NCI-H2171 (cell line): ENCODE data around the gene MGRN1.
A peak's percentile ranks its signal among the peaks of the same experiment; 100 is the strongest.

Source experiments
- DNase-seq: peaks from one replicate; lab custom pipeline; 2025; lab: John Stamatoyannopoulos, UW

Gene MGRN1

DNA sequence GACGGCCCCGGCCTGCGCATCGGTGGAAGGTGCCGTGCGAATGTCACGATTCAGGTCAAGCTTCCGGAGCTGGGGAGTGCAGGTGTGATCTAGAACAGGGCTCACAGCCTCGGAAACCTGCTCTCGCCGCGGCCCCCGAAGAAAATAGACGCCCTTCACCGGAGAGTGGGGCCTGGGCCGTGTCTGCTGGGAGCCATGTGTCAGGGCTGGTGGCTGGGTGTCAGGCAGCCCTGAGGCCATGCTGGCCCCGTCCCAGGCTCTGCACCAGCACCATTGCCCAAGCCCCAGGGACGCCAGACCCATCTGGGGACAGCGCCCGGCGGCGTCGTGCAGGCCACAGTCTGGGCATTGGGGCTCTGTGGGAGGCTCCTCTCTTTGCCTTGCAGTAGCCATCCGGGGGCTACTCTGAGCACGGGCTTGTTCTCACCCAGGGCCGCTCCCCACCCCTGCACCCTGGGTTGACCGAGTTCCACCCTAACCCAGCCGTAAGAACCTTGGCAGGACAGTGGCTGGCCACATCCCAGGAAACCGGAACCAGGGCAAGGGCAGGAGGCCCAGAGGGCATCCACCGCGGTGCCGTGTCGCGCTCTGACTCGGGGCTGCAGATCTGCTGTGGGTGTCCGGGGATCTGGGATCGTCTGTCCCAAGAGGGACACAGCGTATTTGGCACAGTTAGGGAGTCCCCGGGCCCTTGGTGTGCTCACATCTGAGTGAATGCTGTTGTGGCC is 63.5 kb downstream of the MGRN1 start:
- DNase-seq, result no peak

GRCh38 chr16:4688674-4689045 is 64.0 kb downstream of the MGRN1 start:
- DNase-seq, result no peak

DNA sequence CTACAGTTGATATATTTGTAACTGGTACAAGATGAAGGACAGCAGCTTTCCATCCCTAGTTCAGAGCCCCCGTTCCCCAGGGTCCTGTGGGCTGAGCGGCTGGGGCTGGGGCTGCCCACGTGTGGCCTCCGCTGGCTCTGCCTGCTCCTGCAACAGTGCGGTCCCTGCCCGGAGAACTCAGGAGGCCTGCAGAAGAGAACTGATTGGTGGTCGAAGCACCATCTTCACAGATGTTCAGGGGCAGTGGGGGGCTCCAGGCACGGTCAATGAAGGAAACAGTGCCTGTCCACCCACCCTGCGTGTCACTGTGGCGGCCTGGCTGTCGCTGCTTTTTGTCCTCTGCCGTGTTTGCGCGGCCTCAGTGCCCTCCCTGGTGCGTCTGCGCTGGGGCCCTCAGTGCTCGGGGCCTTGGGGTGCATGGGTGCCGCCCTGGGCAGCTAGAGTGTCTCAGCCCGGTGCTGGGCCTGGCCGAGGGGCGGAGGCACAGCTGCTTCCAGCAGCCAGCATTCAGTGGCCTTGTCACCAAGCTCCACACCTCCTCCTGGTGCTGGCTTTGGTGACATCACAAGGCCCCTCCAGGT is 64.6 kb downstream of the MGRN1 start:
- DNase-seq, result no peak

DNA sequence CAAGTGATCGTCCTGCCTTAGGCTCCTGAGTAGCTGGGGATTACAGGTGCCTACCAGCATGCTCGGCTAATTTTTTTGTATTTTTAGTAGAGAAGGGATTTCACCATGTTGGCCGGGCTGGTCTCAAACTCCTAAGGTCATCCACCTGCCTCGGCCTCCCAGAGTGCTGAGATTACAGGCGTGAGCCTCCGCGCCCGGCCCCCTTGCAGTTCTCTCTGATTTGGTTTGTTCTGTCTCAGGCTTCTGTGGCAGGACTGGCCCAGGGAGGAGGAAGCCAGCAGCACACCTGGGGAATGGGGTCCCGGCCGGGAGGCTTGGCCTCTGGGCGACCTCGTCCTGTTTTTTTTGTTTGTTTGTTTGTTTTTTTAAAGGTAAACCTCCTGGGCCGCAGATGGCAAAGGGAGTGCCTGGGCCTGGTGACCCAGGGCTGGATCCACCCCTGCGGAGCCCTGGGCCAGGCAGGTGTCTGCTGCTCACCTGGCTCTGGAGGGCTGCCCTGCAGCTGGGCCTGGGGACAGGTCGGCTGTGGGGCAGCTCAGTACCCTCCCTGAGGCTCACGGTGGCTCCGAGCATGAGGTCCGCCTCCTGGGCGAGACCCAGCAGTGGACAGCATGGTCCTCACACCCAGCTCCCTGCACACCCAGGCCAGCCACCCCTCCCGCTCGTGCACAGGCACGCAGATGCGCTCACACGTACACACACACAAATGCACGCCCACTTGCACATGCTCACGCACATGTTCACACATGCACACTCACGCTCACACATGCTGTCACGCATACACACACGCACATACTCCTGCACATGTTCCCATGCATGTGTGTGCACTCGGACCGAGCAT is 65.5 kb downstream of the MGRN1 start:
- no peak for DNase-seq

GRCh38 chr16:4690946-4691665 is 66.5 kb downstream of the MGRN1 start:
- DNase-seq, result no peak

- no peak for DNase-seq
These were observed 67.2 kb downstream of the MGRN1 start for GRCh38 chr16:4691666-4692412.

- no peak for DNase-seq
These were observed 68.1 kb downstream of the MGRN1 start for GRCh38 chr16:4692460-4693295.

DNA sequence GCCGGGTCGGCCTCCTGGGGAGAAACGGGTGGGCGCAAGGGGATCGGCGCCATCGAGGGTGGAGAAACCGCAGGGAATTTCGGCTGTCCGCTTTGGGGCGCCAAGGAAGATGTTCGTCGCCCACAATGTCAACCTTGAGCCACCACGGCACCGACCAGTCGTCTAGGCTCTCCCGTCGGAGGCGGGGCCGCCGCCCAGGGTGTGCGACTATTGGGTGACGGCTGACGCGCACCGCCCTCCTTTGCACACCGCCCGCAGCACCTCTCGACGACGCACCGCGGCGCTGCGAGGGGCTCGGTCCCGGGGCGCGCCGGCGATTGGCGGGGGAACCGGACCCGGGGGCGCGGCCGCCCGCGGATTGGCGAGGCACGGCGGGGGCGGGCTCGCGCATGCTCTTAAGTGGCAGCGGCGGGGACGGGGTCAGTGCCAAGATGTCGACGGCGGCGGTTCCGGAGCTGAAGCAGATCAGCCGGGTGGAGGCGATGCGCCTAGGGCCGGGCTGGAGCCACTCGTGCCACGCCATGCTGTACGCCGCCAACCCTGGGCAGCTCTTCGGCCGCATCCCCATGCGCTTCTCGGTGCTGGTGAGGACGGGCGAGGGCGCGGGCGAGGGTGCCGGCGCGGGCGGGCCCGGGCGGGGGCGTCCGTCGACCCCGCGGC is 68.8 kb downstream of the MGRN1 start, which contains the start of gene NUDT16L1:
TSS of gene NUDT16L1 (plus strand) at position 267 of the 660 bp plus-strand sequence. CDS start at position 432, 165 bp downstream.
- DNase-seq, result peak; percentile 93

- no peak for DNase-seq
These were observed 69.5 kb downstream of the MGRN1 start for GRCh38 chr16:4693956-4694641.

GRCh38 chr16:4694642-4695451 is 70.2 kb downstream of the MGRN1 start:
- DNase-seq, result no peak

GRCh38 chr16:4695473-4696171 is 71.0 kb downstream of the MGRN1 start:
- no peak for DNase-seq

- no peak for DNase-seq
These were observed 71.7 kb downstream of the MGRN1 start for GRCh38 chr16:4696172-4696904.

DNA sequence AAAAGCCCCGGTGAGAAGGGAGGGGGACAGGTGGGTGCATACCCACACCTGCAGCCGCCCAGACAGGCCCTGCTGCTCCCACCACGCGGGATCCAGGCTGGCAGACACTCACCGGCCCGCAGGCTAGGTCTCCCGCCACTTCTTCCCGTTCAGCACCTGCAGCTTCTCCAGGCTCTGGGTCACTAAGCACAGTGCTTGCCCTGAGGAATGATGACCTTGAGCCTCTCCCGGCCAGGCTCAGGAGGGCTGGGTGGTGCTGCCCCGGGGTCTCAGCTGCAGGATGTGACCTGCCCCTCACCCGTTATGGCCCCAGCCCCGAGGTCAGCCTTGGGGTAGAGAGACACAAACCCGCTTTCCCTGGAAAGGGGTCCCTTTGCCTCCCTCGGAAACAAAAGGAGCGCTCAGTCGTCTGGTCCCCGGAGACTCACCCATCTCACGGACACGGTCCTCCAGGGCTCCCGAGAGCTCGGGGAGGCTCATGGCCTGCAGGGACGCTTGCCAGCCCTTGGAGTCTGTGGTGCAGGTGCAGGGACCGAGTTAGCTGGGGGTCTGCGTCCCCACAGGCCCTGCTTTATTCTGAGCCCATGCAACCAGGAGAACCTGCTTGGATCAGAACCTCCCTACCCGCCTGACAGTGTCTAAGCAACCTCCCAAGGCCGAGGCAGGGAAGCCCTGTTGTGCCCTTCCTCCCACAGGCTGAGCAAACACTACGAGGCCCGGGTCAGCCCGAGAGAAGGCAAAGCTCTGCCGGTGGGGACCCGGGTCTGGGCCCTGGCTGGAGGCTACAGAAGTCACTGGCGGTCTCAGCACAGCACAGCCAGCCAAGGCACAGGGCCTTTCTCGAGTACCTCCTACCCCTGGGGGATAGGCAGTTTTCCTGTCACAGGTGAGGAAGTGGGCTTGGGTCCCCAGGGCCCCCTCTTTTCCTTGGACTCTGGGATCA is 72.5 kb downstream of the MGRN1 start:
- no peak for DNase-seq

DNA sequence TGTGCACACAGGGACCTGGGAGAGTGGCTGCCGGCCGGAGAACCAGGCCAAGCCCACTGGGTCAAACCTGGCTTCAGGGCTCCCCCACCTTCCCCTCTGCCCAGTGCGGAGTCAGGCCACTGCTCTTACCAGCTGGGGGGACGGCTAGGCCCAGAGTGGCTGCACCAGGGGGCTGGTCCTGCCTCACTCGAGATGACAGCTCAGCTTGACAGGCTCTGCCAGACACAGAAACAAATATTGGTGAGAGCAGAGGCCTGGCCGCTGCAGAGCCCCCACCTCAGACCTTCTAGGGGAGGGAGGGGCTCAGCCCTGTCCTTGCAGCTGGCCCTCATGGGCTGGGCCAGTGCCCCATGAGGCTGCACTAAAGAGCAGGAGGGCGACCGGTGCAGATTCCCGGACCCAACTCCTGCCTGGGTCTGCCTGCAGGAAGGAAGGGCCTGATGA is 73.2 kb downstream of the MGRN1 start:
- DNase-seq, result no peak

DNA sequence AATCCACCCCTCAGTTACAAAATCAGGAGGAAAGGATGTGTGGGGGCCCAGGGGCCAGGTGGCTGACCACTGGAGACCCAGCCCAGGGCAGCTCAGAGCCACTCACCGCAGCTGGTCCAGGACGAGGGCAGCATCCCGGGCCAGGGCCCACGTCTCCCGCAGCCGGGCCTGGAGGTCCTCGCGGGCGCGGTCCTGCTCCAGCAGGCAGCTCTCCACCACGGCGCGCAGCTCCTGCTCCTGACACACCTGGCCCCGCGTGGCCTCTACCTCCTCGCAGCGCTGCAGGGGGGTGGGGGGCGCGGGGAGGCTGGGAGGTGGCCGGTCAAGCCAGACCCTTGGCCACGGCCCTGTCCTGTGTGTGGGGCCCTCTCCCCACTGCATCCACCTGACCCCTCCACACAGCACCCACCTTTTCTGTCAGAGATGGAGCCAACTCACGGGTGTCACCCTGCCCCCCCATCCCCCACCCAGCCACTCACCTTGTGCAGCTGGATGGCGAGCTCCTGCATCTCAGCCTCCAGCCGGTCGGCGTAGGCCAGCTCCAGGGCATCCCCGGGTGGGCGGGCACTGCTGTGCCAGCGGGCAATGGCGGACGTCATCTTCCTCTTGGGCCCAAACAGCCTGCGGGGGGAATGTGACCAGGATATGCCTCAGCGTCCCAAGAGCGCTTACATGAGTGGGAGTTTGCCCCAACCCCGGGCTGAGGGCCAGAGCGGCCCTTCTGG is 73.9 kb downstream of the MGRN1 start:
- no peak for DNase-seq
